Caco-2 (cell line): ENCODE measurements around the gene SLC39A1. TPM values are rescaled to one million over a fixed set of nuclear protein-coding genes. Genes with fewer than 3 reads are reported as not detected.

Experiments used
- BruUV-seq: library from RNA; stranded (reverse); fragments of 400-500 nt; replicated peaks from 2 replicates; lab custom pipeline; 2021; lab: Mats Ljungman, UMichigan
- CTCF ChIA-PET: fragments of 300-600 bp; sonication (Branson Sonifier 250); formaldehyde crosslinking; loops from one replicate; lab custom pipeline; 2022; ENCODE audit warnings: antibody characterized with exemption; lab: Charles Lee
- POLR2A ChIA-PET: fragments of 300-600 bp; sonication (Branson Sonifier 250); formaldehyde crosslinking; loops from one replicate; lab custom pipeline; 2022; ENCODE audit warnings: antibody characterized with exemption; lab: Charles Lee
- DNase-seq, 2 experiments: peaks; one replicate each; pipeline versions ENCODE4 v3.0.0 to v3.0.0-alpha.2; 2020 to 2022
- H3K27me3 ChIP-seq: replicated peaks from 2 replicates; pipeline ENCODE4 v1.6.0; 2011; ENCODE audit warnings: low read length; ENCODE audit not compliant: control insufficient read depth, insufficient read depth
- H3K36me3 ChIP-seq: 2 replicates; pipeline ENCODE4 v1.5.1; 2011; ENCODE audit warnings: low read length; ENCODE audit not compliant: control insufficient read depth, insufficient read depth
- H3K4me1 ChIP-seq: fragments of 250-450 bp; sonication (Bioruptor Pico); 2 replicates; pipeline ENCODE4 v1.5.1; 2020; ENCODE audit warnings: mild to moderate bottlenecking
- H3K4me3 ChIP-seq: 2 replicates; pipeline ENCODE4 v1.5.1; 2011; ENCODE audit warnings: low read depth, mild to moderate bottlenecking, control low read depth, low read length
- H3K9me3 ChIP-seq: fragments of 250-450 bp; sonication (Bioruptor Pico); 2 replicates; pipeline ENCODE4 v1.5.1; 2020; ENCODE audit warnings: mild to moderate bottlenecking, moderate library complexity
- H3K27ac Mint-ChIP-seq: one replicate; pipeline ENCODE4 v1.8.0; 2022; ENCODE audit warnings: mixed read lengths; ENCODE audit not compliant: unreplicated experiment
- H3K27me3 Mint-ChIP-seq: one replicate; pipeline ENCODE4 v1.8.0; 2022; ENCODE audit warnings: mixed read lengths; ENCODE audit not compliant: insufficient read depth, unreplicated experiment
- H3K36me3 Mint-ChIP-seq: one replicate; pipeline ENCODE4 v1.8.0; 2022; ENCODE audit warnings: mild to moderate bottlenecking, mixed read lengths; ENCODE audit not compliant: insufficient read depth, unreplicated experiment
- H3K4me1 Mint-ChIP-seq: one replicate; pipeline ENCODE4 v1.8.0; 2022; ENCODE audit warnings: low read depth, mixed read lengths; ENCODE audit not compliant: unreplicated experiment
- H3K4me3 Mint-ChIP-seq: one replicate; pipeline ENCODE4 v1.8.0; 2022; ENCODE audit warnings: mild to moderate bottlenecking, moderate library complexity, mixed read lengths; ENCODE audit not compliant: unreplicated experiment
- H3K9me3 Mint-ChIP-seq: one replicate; pipeline ENCODE4 v1.8.0; 2022; ENCODE audit warnings: mixed read lengths; ENCODE audit not compliant: unreplicated experiment
- intact Hi-C: fragments of 100-400 bp; cut with micrococcal nuclease; formaldehyde crosslinking; loops from one replicate; pipeline ENCODE4 v1.10.0; 2022; ENCODE audit not compliant: unreplicated experiment
- total RNA-seq: library from RNA; stranded (reverse); gene quantifications from 2 replicates; pipeline ENCODE4 v1.2.3, GENCODE V29; 2022
- TF ChIP-seq, protein P1 (sequence below), 2 experiments: fragments of 200-600 bp in 1 of 2; IDR thresholded peaks; 1 replicate in 1 of 2; 2 replicates in 1 of 2; pipeline versions ENCODE4 v1.5.1 to v1.8.0; 2011 to 2022; ENCODE audit warnings: antibody characterized with exemption in 1 of 2, control low read depth in 1 of 2, inconsistent platforms in 1 of 2, low read depth in 1 of 2, low read length in 1 of 2, mild to moderate bottlenecking in 1 of 2, moderate library complexity in 1 of 2; ENCODE audit not compliant: insufficient read depth in 1 of 2, severe bottlenecking in 1 of 2, unreplicated experiment in 1 of 2

SLC39A1 gene
- total RNA-seq, 1 experiment from 2014 or later = 135 TPM

DNA sequence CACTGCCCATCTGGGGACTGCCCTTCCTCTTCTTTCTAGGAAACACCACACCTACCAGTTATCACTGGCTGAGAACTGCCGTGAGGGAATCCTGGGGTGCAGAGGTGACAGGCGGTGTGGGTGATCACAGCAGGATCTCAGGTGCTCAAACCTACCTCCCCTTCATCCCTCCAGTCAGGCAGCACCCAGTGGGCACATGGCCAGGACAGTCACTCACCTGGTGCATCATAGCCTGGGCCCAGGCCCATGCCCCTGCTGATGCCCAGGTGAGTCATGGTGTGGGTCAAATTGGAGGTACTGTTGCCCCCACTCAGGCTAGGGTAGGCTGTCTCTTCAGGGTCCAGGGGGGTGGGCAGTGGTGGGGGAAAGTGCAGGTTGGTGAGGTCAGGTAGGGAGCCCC is 11.5 kb downstream of the SLC39A1 start:
- Mint-ChIP-seq H3K4me3 (no peak overlapping the region), H3K36me3 (peaks cover 51% of the 10 kb centered on the region), H3K27me3 (no peaks in the 10 kb centered on the region), H3K4me1 (peaks cover 19% of the 10 kb centered on the region), H3K27ac (no peak overlapping the region), H3K9me3 (no peaks in the 10 kb centered on the region)
- DNase-seq = no peak
- no peaks in the 10 kb centered on the region for H3K27me3 ChIP-seq
- CTCF ChIA-PET = no interaction called here
- H3K4me3 ChIP-seq = no peak overlapping the region
- POLR2A ChIA-PET = no interaction called here
- H3K36me3 ChIP-seq = peaks cover 6% of the 10 kb centered on the region
- no peaks in the 10 kb centered on the region for H3K9me3 ChIP-seq
- intact Hi-C loops = no loop called here
- H3K4me1 ChIP-seq = peaks cover 20% of the 10 kb centered on the region
- TF ChIP-seq, protein P1, sequence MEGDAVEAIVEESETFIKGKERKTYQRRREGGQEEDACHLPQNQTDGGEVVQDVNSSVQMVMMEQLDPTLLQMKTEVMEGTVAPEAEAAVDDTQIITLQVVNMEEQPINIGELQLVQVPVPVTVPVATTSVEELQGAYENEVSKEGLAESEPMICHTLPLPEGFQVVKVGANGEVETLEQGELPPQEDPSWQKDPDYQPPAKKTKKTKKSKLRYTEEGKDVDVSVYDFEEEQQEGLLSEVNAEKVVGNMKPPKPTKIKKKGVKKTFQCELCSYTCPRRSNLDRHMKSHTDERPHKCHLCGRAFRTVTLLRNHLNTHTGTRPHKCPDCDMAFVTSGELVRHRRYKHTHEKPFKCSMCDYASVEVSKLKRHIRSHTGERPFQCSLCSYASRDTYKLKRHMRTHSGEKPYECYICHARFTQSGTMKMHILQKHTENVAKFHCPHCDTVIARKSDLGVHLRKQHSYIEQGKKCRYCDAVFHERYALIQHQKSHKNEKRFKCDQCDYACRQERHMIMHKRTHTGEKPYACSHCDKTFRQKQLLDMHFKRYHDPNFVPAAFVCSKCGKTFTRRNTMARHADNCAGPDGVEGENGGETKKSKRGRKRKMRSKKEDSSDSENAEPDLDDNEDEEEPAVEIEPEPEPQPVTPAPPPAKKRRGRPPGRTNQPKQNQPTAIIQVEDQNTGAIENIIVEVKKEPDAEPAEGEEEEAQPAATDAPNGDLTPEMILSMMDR (IDR thresholded peaks at IDR 0.05; ENCODE audit: insufficient read depth in 1 of 2, low read depth in 1 of 2, low read length in 1 of 2, severe bottlenecking in 1 of 2, unreplicated experiment in 1 of 2) = no peak
- no TSS peak for BruUV-seq

- Mint-ChIP-seq H3K27me3 (no peaks in the 10 kb centered on the region), H3K4me1 (peaks cover 21% of the 10 kb centered on the region), H3K36me3 (peaks cover 52% of the 10 kb centered on the region), H3K9me3 (no peaks in the 10 kb centered on the region), H3K4me3 (no peak overlapping the region), H3K27ac (no peak overlapping the region)
- intact Hi-C loops = no loop called here
- TF ChIP-seq, protein P1 (IDR thresholded peaks at IDR 0.05; ENCODE audit: insufficient read depth in 1 of 2, low read depth in 1 of 2, low read length in 1 of 2, severe bottlenecking in 1 of 2, unreplicated experiment in 1 of 2) = no peak
- peaks cover 6% of the 10 kb centered on the region for H3K36me3 ChIP-seq
- H3K27me3 ChIP-seq = no peaks in the 10 kb centered on the region
- H3K9me3 ChIP-seq = no peaks in the 10 kb centered on the region
- no peak for DNase-seq
- no TSS peak for BruUV-seq
- CTCF ChIA-PET = no interaction called here
- H3K4me1 ChIP-seq = peaks cover 17% of the 10 kb centered on the region
- H3K4me3 ChIP-seq = no peak overlapping the region
- POLR2A ChIA-PET = no interaction called here
These were observed 12.2 kb downstream of the SLC39A1 start for GRCh38 chr1:153951183-153951582.

- TF ChIP-seq, protein P1 (IDR thresholded peaks at IDR 0.05; ENCODE audit: insufficient read depth in 1 of 2, low read depth in 1 of 2, low read length in 1 of 2, severe bottlenecking in 1 of 2, unreplicated experiment in 1 of 2) = peak; percentile 95 to 97
- H3K27me3 ChIP-seq = no peaks in the 10 kb centered on the region
- intact Hi-C loops = loop anchor here (1.0 to 2.0 kb wide), 2 partner anchors 24 to 40 kb away; partner anchors contain the start of genes GATAD2B and RAB13
- peak; percentile 85 to 92 for DNase-seq
- ChIA-PET POLR2A (interaction anchor here (0.6 to 1.7 kb wide), 9 partner anchors 16 to 1247 kb away, joined by 3 to 20 read pairs (median 6); partner anchors contain the start of genes CREB3L4, GATAD2B and RPS27), CTCF (interaction anchor here (0.6 to 2.0 kb wide), 11 partner anchors 10 to 301 kb away, joined by 3 to 24 read pairs (median 5); partner anchors contain the start of genes CREB3L4, CRTC2, GATAD2B and INTS3)
- no TSS peak for BruUV-seq
- H3K36me3 ChIP-seq = peaks cover 3% of the 10 kb centered on the region
- Mint-ChIP-seq H3K36me3 (peaks cover 59% of the 10 kb centered on the region), H3K9me3 (no peaks in the 10 kb centered on the region), H3K4me1 (peaks cover 7% of the 10 kb centered on the region), H3K27me3 (no peaks in the 10 kb centered on the region), H3K4me3 (peak within 1 kb of the TSS; percentile 82), H3K27ac (peak within 1 kb of the TSS; percentile 57)
- no peaks in the 10 kb centered on the region for H3K9me3 ChIP-seq
- H3K4me1 ChIP-seq = peaks cover 8% of the 10 kb centered on the region
- H3K4me3 ChIP-seq = peak within 1 kb of the TSS; percentile 92
These were observed 16.6 kb downstream of the SLC39A1 start, which contains the start of gene DENND4B for GRCh38 chr1:153946622-153947241. Gene DENND4B (minus strand): TSS chr1:153946718. CDS start chr1:153944374, 2,344 bp downstream.
